HG03558 (cell line): Measurements from ENCODE around the gene HINFP.
"Not testable (repeated sequence)": the region's sequence is repeated elsewhere in the genome, so short reads cannot be mapped to it uniquely, and the experiment has no call there.

Experiments
- ATAC-seq: cut with Tn5 transposase; IDR thresholded peaks from one replicate; pipeline ENCODE4 v1.9.1; 2021; ENCODE audit warnings: moderate number of reproducible peaks; ENCODE audit not compliant: unreplicated experiment; ENCODE audit errors: extremely low read depth

Gene HINFP

GRCh38 chr11:119180729-119181676 is 59.6 kb downstream of the HINFP start:
- ATAC-seq = no peak

- ATAC-seq = no peak
These were observed 60.5 kb downstream of the HINFP start for GRCh38 chr11:119181677-119182412.

- not testable (repeated sequence) for ATAC-seq
These were observed 63.0 kb downstream of the HINFP start for GRCh38 chr11:119184399-119184798.
